ENCODE results near the gene GLI3.

Gene GLI3

DNA sequence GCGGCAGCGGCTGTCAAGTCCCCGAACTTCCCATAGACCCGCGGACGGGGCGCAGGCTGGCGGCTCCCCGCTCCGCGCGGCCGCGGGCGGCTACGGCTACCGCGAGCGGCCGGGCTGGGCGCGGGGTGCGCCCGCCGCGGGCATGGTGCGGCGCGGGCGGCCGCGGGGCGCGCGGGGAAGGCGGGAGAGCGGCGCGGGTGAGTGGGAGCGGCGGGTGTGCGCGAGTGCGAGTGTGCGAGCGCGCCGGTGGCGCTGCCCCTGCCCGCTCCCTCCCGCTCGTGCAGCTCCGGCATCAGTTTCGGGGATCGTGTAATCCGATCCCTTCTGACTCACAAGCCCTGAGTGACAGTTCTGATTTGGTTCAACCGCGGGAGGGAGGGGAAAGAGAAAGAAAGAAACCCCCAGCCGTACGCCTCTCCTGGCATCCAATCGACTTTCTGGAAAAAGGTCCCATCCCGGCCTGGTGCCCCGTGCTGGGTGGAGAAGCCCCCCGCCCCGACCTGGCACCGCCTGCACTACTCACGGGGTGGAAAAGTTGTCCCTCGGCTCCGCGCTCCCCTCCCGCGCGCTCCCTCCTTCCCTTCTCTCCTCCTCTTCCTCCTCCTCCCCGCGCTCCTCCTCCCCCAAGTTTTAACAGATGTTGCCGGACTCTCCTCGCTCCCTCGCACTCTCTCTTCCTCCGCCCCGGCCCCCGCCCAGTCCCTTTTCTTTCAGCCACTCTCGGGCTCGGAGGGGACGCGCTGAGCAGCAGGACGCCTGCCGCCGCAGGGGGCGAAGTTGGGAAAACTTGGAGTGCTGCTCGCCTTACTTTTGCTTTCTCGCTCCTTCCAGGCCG lies at the start of gene GLI3:
GLI3 (minus strand) TSS at position 234 of the 835 bp plus-strand sequence. CDS start 13,956 bp downstream, outside the sequence.
- peaks cover 48% of the 10 kb centered on the region for H3K27me3 Mint-ChIP-seq

DNA sequence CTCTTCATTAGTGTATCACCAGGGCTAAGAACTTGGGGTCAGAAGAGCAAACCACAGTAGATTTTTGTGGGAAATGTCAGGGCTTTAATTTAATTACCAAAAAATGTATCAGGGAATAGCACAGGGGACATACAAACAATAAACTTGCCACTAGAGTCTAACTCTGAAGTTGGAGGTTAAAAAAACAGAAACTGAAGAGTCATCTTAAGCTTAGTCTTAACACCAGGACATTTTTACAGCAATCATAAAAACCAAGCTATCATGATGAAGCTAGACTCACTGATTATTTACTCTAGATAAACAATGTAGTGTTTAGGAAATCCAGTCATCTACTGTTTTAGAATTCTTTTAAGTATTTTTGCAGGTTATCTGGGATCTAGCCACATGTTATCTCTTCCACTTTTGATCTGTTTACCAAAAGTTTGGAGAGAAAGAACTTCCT lies 48.4 kb upstream of the GLI3 start:
- no peaks in the 10 kb centered on the region for H3K4me1 Mint-ChIP-seq
- no peaks in the 10 kb centered on the region for H3K36me3 Mint-ChIP-seq
- H3K27me3 Mint-ChIP-seq, result peaks cover 2% of the 10 kb centered on the region
- peaks cover 9% of the 10 kb centered on the region for H3K9me3 Mint-ChIP-seq
- no peak overlapping the region for H3K4me3 Mint-ChIP-seq
- no peak overlapping the region for H3K27ac Mint-ChIP-seq

More for the DNA sequence above, at the start of gene GLI3:
- H3K4me1 Mint-ChIP-seq, result peaks cover 13% of the 10 kb centered on the region
- peak within 1 kb of the TSS; percentile 80 for H3K4me3 Mint-ChIP-seq
- H3K9me3 Mint-ChIP-seq, result peaks cover 3% of the 10 kb centered on the region
- H3K27ac Mint-ChIP-seq, result no peak within 1 kb of the TSS
- H3K36me3 Mint-ChIP-seq, result no peaks in the 10 kb centered on the region

- no peaks in the 10 kb centered on the region for H3K36me3 Mint-ChIP-seq
- no peak overlapping the region for H3K4me3 Mint-ChIP-seq
- H3K27me3 Mint-ChIP-seq, result peaks cover 2% of the 10 kb centered on the region
- no peaks in the 10 kb centered on the region for H3K9me3 Mint-ChIP-seq
- no peak overlapping the region for H3K27ac Mint-ChIP-seq
- H3K4me1 Mint-ChIP-seq, result no peaks in the 10 kb centered on the region
Measured at GRCh38 chr7:42283553-42283952, 46.5 kb upstream of the GLI3 start.

- no peaks in the 10 kb centered on the region for H3K4me1 Mint-ChIP-seq
- H3K4me3 Mint-ChIP-seq, result no peak overlapping the region
- H3K9me3 Mint-ChIP-seq, result no peaks in the 10 kb centered on the region
- no peaks in the 10 kb centered on the region for H3K36me3 Mint-ChIP-seq
- H3K27ac Mint-ChIP-seq, result no peak overlapping the region
- peaks cover 4% of the 10 kb centered on the region for H3K27me3 Mint-ChIP-seq
Measured at GRCh38 chr7:42278344-42278743, 41.3 kb upstream of the GLI3 start.

GRCh38 chr7:42274053-42274452 lies 37.0 kb upstream of the GLI3 start:
- Mint-ChIP-seq H3K4me3 (no peak overlapping the region), H3K36me3 (no peaks in the 10 kb centered on the region), H3K9me3 (no peaks in the 10 kb centered on the region), H3K27me3 (peaks cover 9% of the 10 kb centered on the region), H3K27ac (no peak overlapping the region), H3K4me1 (no peaks in the 10 kb centered on the region)

DNA sequence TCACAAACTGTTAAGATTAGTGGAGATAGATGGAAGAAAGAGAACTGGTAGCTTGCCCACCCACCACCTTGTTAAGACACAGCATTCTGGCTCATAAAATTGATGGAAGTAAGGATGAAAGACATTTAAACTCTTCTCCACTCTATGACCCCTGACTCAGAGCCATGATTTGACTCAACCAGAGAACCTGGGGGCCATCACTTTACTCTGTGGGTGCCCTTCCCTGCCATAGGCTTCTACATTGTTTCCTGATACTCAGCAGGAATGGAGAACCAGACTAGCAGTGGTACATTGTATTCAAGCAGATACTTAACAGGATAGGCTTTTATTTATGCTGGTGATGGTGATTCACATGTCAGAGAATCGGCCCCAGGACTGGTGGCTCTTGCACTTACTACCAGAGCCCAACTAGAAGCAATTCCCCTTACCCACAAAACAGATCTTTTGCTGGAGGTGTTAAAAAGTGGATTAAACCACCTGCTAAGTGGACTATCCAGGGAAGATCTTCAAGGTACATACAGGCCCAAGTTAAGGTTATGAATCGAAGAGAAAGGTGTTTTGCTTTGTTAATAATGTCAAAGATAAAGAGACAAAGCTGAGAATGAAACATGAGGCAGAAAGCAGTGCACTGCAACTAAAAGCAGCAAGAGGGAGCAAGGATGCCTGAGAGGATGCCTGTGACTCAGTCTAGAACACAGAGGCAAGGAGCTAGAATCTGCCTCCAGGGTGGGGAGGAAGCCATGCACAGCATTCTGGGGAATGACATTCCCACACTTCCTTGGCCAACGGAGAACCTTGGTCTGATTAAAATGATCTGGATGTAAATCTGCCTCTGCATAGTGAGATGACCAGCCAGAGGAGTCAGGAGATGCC lies 36.0 kb upstream of the GLI3 start:
- Mint-ChIP-seq H3K27ac (no peak overlapping the region), H3K4me1 (no peaks in the 10 kb centered on the region), H3K4me3 (no peak overlapping the region), H3K9me3 (peaks cover 4% of the 10 kb centered on the region), H3K27me3 (peaks cover 14% of the 10 kb centered on the region), H3K36me3 (no peaks in the 10 kb centered on the region)

- H3K36me3 Mint-ChIP-seq, result peaks cover 2% of the 10 kb centered on the region
- peaks cover 8% of the 10 kb centered on the region for H3K9me3 Mint-ChIP-seq
- no peak overlapping the region for H3K27ac Mint-ChIP-seq
- no peak overlapping the region for H3K4me3 Mint-ChIP-seq
- H3K27me3 Mint-ChIP-seq, result peaks cover 15% of the 10 kb centered on the region
- H3K4me1 Mint-ChIP-seq, result no peaks in the 10 kb centered on the region
Measured at GRCh38 chr7:42269161-42269560, 32.2 kb upstream of the GLI3 start.

DNA sequence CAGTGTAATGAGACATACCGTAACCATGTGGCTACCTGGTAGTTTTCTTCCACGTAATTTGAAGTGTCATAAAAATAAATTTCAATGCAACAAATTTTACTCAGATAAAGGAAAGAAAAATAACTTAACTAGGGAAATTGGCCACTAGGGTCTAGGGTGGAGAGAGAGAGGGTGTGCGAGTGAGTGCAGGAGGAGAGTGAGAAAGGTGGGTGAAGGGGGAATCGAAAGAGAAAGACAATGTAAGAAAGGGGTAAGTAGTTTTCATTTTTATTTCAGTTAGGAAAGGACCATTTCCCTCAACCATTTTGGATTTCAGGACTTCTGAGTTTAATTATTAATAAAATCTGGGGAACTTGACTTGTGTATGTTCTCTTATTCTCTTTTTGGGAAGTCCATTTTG lies 27.7 kb upstream of the GLI3 start:
- Mint-ChIP-seq H3K27ac (peak overlapping the region; percentile 63), H3K36me3 (peaks cover 2% of the 10 kb centered on the region), H3K4me3 (no peak overlapping the region), H3K4me1 (no peaks in the 10 kb centered on the region), H3K9me3 (peaks cover 8% of the 10 kb centered on the region), H3K27me3 (peaks cover 8% of the 10 kb centered on the region)

DNA sequence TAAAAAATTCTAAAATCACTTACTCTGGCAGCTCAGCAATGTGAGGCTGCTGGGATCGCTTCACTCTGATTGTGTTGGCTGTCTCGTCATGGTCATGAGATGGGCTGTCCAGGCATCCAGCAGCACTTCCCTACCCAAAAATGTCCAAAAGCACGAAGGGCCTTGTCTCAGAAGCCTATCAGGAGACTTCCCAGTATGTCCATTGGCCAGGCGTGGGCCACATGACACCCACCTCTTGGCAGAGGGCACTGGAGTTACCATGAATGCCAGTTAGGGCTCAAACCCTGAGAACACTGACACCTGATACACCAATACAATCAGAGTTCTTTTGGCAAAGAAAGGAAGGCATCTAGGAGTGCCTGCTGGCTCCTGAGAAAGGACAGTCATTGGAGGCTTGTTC lies 27.0 kb upstream of the GLI3 start:
- Mint-ChIP-seq H3K27ac (no peak overlapping the region), H3K9me3 (peaks cover 8% of the 10 kb centered on the region), H3K4me1 (no peaks in the 10 kb centered on the region), H3K27me3 (peaks cover 8% of the 10 kb centered on the region), H3K4me3 (no peak overlapping the region), H3K36me3 (peaks cover 2% of the 10 kb centered on the region)

DNA sequence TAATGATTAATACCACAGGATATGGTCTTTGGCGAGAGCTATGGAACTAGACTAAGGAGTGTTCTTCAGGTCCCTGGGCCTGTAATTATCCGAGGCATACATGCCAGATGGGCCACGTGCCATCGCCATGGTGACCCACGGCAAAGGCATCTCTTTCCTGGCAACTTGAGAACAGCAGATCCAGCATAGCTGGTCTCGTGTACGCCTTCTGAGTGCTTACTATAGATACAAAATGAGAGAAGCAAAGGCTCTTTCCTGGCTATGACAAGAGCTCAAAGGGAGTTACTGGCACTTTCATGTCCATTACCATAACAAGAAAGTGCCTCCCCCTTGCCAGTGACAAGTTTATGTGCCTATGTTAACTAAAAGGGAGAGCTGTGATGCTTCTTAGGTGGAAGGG lies 26.0 kb upstream of the GLI3 start:
- Mint-ChIP-seq H3K4me3 (no peak overlapping the region), H3K27ac (no peak overlapping the region), H3K27me3 (peaks cover 2% of the 10 kb centered on the region), H3K36me3 (peaks cover 2% of the 10 kb centered on the region), H3K4me1 (no peaks in the 10 kb centered on the region), H3K9me3 (peaks cover 5% of the 10 kb centered on the region)

DNA sequence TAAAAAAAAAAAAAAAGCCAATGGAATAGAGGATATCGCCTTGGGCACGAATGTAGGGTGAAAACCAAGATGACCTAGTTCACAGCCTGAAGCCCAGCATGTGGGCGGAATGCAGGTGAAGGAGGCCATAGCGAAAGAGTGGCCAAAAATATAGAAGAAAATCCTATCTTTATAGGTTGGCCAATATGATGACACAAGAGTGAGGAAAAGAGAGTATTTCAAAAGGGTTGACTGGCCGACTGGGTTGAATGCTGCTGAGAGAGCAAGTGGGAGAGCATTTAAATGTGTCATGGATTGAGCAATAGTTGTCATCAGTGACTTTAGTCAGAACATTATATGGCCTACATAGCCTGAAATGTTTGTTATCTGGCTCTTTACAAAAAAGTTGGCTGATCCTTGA lies 17.2 kb upstream of the GLI3 start:
- Mint-ChIP-seq H3K9me3 (no peaks in the 10 kb centered on the region), H3K4me3 (no peak overlapping the region), H3K4me1 (no peaks in the 10 kb centered on the region), H3K27me3 (peaks cover 2% of the 10 kb centered on the region), H3K27ac (no peak overlapping the region), H3K36me3 (no peaks in the 10 kb centered on the region)

- H3K36me3 Mint-ChIP-seq, result no peaks in the 10 kb centered on the region
- H3K4me1 Mint-ChIP-seq, result no peaks in the 10 kb centered on the region
- H3K27me3 Mint-ChIP-seq, result peaks cover 2% of the 10 kb centered on the region
- H3K9me3 Mint-ChIP-seq, result no peaks in the 10 kb centered on the region
- H3K27ac Mint-ChIP-seq, result no peak overlapping the region
- H3K4me3 Mint-ChIP-seq, result no peak overlapping the region
Measured at GRCh38 chr7:42253316-42253715, 16.3 kb upstream of the GLI3 start.

DNA sequence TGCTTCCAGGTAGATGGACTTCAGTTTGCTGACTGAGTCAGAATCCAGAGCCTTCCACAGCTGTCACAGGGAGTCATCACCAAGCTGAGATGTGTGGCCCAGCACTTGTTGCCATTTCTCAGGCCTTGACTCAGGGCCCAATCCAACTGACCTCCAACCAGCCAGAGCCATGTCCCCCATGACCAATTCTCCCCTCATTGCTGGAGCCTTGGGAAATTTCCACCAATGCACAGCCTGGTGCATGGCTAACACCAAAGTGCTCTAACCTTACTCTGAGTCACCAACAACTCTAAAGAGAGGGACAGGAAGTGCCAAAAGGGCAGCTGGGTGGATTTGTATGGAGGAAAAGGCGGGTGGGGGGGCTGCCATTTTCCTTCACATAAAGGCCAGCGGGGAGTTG lies 13.4 kb upstream of the GLI3 start:
- no peak overlapping the region for H3K27ac Mint-ChIP-seq
- no peaks in the 10 kb centered on the region for H3K9me3 Mint-ChIP-seq
- H3K27me3 Mint-ChIP-seq, result peaks cover 2% of the 10 kb centered on the region
- no peaks in the 10 kb centered on the region for H3K4me1 Mint-ChIP-seq
- no peaks in the 10 kb centered on the region for H3K36me3 Mint-ChIP-seq
- no peak overlapping the region for H3K4me3 Mint-ChIP-seq

GRCh38 chr7:42248579-42248978 lies 11.6 kb upstream of the GLI3 start:
- peaks cover 2% of the 10 kb centered on the region for H3K27me3 Mint-ChIP-seq
- no peak overlapping the region for H3K4me3 Mint-ChIP-seq
- H3K4me1 Mint-ChIP-seq, result no peaks in the 10 kb centered on the region
- H3K36me3 Mint-ChIP-seq, result no peaks in the 10 kb centered on the region
- H3K9me3 Mint-ChIP-seq, result no peaks in the 10 kb centered on the region
- H3K27ac Mint-ChIP-seq, result no peak overlapping the region

DNA sequence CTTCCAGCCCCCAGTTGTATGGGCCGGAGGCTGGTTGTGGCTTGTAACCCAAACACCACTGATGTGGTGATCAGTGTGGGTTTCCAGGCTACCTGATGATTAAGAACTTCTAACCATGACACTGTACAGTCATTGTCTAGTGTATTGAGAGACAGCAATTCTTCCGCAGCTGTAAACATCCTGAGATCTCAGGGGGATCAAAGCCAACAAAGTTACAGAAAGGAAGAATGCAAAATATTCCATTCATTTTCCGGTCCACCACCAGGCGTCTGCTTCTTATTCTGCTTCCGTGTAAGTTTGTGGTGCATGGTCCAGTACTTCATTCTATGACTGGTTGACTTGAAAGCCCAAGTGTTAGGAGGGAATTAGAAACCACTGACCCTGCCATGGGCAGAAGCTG lies 10.3 kb upstream of the GLI3 start:
- H3K27me3 Mint-ChIP-seq, result peaks cover 2% of the 10 kb centered on the region
- H3K4me1 Mint-ChIP-seq, result no peaks in the 10 kb centered on the region
- no peak overlapping the region for H3K27ac Mint-ChIP-seq
- H3K4me3 Mint-ChIP-seq, result no peak overlapping the region
- no peaks in the 10 kb centered on the region for H3K9me3 Mint-ChIP-seq
- H3K36me3 Mint-ChIP-seq, result no peaks in the 10 kb centered on the region

- Mint-ChIP-seq H3K36me3 (no peaks in the 10 kb centered on the region), H3K4me3 (no peak overlapping the region), H3K4me1 (no peaks in the 10 kb centered on the region), H3K9me3 (peaks cover 3% of the 10 kb centered on the region), H3K27ac (no peak overlapping the region), H3K27me3 (peaks cover 12% of the 10 kb centered on the region)
Measured at GRCh38 chr7:42244828-42245227, 7.8 kb upstream of the GLI3 start.

Measured in activated naive CD4-positive, alpha-beta T cell treated with anti-CD3 and anti-CD28 coated beads, Interleukin-2, amount 50 U/mL, for 24 hours (primary cell).